ENCODE results near the gene CEACAM1.
"Not testable (repeated sequence)": the region's sequence is repeated elsewhere in the genome, so short reads cannot be mapped to it uniquely, and the experiment has no call there.

Gene CEACAM1

DNA sequence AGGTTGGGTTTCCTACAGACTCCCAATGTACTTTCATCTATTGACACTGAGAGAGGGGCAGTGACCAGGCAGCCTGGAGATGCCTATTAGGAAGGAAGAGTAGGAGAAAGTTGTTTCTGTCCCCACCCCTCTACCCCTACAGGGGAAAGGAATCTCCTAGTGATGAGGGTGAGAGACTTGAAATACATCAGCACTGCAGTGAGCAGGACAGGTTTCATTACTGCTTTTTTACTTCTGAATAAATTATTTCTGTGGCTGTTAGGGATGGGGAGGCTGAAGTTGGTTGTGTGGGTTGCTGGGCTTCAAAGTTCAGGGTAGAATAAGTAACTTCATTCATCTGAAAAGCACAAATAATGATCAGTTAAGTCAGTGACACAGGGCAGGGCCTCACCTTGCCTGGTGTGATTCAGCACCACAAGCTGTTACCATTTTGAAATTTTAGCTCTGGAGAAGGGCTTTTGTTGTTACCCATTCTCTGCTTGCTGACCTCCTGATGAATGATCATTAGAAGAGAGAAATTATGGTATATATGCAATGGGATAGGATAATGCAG is 19.3 kb downstream of the CEACAM1 start:
- DNase-seq: no peak

DNA sequence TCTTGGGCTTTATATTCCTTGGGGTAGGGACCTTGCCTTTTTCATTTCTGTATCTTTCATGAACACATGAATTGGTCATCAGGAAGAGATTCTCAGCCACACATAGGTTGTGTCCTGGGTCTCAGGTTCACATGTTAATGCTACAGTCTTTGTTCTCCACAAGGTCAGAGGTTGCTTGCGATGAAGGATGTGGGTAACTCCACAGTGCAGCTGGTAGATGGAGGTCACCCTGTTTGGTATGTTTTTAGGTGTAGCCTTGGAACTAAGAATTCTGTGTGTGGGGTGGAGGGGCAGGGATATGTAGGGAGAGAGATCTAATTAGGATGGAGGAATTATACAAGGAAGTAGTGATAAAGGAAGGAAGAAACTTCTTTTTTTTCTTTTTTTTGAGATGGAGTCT is 23.2 kb downstream of the CEACAM1 start:
- DNase-seq: no peak

- no peak for DNase-seq
Observed at GRCh38 chr19:42501733-42502132, 26.5 kb downstream of the CEACAM1 start.

GRCh38 chr19:42501243-42501642 is 27.0 kb downstream of the CEACAM1 start:
- DNase-seq: not testable (repeated sequence)

GRCh38 chr19:42498169-42498757 is 30.0 kb downstream of the CEACAM1 start:
- no peak for DNase-seq

GRCh38 chr19:42497492-42498168 is 30.7 kb downstream of the CEACAM1 start:
- no peak for DNase-seq

- DNase-seq: no peak
Observed at GRCh38 chr19:42496460-42497133, 31.7 kb downstream of the CEACAM1 start.

GRCh38 chr19:42495663-42496062 is 32.6 kb downstream of the CEACAM1 start:
- no peak for DNase-seq

DNA sequence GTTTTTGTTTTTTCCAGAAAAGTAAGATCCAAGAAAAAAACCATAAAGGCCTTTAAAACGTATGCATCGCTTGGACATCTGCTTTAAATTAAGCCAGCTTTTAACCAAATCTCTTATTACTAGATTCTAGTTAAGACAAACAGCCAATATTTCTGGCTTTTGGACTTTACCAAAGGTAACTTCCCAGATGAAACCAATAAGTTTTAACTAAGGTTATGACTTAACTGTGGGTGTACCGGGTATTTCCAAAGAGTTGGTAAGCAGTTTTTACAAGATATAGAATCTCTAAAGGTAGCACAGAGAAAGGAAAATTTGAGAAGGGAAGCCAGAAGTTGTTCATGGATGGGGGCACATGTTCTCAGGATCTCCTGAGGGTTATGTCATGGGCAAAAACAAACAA is 34.0 kb downstream of the CEACAM1 start:
- no peak for DNase-seq

DNA sequence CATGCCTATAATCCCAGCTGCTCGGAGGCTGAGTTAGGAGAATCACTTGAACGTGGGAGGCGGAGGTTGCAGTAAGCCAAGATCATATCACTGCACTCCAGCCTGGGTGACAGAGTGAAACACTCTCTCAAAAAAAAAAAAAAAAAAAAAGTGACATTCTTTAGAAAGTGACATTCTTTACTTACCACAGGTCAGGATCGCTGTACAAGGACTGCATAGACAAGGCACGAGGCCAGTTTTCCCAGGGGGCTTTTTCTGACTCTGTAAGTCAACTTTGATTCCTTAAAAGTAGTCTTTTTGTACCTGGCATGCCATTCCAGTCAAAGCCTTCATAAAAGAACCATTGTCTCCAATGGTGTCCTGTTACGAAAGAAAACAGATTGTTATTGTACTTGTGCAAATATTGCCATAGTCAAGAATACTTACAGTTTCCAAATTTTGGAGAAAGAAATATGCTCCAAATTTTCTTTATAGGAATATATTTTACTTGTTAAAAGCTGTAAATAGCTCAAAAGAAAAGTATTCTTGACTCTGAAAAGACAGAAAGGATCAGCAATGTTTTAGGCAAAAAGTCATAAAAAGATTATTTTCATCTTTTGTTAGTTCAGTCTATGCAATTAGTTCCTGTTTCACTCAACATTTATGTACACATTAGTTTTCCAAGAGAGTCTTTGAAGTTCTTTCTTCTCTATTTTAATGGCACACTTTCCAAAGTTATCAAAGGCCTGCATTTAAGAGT is 39.3 kb downstream of the CEACAM1 start:
- DNase-seq: no peak

- DNase-seq: no peak
Observed at GRCh38 chr19:42487798-42488178, 40.5 kb downstream of the CEACAM1 start.

- no peak for DNase-seq
Observed at GRCh38 chr19:42487032-42487797, 41.1 kb downstream of the CEACAM1 start.

DNA sequence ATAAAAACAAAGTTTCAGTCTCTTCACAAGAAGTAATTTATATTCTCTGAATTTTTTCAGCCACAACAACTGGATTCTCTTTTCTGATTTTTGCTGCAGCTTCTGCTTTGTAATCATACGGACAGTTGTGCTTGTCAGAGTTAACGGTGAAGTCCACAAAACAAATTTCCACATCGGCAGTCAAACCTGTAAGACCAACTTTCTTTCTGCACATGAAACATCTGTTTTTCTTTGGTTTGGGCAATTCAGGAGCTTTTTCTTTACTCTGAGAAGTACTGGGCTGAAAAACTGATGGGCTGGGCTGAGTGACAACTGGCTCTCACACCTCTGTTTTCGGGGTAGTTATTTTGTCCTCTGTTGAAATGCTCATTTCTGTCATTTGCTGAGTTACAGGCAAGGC is 43.2 kb downstream of the CEACAM1 start:
- DNase-seq: not testable (repeated sequence)

DNA sequence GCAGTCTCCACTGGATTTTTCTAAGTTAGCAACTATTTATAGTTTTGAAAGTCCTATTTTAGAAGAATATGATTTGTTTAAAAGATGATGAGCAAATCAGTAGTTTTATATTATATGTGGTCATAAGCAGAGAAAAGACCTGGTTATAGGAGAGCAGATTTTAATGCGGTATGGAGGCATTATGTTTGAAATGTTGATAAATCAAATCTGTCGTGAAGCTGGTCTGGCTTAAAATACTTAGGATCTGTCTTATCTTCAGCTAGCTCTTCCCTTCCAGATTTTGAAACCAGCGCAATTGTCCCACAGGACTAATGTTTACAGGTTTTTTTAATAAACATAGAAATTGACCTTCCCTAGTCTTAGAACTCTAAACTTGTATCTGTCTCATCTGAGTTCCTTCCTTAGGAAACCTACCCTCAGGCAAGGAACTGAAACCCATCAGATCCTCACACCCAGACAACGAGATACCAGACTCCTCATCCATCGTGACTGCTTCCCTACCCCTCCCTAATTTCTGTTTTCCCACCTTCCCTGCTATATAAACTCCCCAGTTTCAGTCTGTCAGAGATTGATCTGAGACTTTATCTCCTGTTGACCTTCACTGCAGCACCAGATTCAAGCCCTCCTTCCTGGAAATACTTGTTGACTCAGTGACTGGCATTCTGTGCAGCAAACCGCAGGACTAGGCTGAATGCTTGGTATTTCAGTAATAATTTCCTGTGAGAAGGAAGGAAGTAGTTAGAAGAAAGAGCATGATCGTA is 47.8 kb downstream of the CEACAM1 start:
- DNase-seq: no peak

- DNase-seq: no peak
Observed at GRCh38 chr19:42479736-42480135, 48.5 kb downstream of the CEACAM1 start.

DNA sequence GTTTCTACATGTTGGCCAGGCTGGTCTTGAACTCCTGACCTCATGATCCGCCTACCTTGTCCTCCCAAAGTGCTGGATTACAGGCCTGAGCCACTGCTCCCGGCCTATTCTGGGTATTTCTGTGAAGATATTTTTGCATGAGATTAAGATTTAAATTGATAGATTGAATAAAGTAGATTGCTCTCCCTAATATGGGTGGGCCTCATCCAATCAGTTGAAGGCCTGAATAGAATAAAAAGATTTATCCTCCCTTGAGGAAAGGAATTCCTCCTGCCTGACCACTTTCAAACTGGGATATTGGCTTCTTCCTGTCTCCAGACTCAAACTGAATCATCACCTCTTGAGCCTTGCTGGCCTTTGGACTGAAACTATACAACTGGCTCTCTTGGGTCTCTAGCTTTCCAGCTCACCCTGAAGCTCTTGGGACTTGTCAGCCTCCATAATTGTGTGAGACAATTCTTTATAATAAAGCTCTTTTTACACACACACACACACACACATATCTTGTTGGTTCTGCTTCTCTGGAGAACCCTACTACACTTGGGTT is 49.4 kb downstream of the CEACAM1 start:
- no peak for DNase-seq

- DNase-seq: no peak
Observed at GRCh38 chr19:42477933-42478332, 50.3 kb downstream of the CEACAM1 start.

DNA sequence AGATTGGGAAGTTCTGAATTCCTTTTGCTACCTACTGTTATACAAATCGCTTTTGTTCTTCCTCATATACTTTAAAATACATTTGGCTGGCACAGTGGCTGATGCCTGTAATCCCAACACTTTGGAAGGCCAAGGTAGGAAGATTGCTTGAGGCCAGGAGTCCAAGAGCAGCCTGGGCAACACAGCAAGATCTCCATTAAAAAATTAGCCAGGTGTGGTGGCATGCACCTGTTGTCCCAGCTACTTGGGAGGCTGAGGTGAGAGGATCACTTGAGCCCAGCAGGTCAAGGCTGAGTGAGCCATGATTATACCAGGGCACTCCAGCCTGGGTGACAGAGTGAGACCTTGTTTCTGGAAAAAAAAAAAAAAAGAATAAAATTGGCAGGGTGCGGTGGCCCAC is 51.2 kb downstream of the CEACAM1 start:
- DNase-seq: no peak

GRCh38 chr19:42475366-42475765 is 52.9 kb downstream of the CEACAM1 start:
- DNase-seq: no peak

- no peak for DNase-seq
Observed at GRCh38 chr19:42474743-42475142, 53.5 kb downstream of the CEACAM1 start.

DNA sequence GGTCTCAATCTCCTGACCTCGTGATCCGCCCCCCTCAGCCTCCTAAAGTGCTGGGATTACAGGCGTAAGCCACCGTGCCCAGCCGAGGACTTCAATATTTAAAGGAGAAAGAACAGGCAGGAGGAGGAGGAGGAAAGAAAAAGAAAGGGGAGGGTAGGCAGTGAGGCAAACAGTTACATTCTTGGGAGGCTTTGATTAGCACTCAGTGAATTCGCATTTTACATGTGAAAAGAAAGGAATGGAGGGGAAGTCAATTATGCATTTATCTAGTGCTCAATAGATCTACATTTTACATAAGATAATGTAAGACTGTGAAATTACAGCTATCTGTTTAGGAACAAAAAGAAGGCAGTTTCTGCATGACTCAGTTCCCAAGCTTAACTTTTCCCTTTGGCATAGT is 54.6 kb downstream of the CEACAM1 start:
- no peak for DNase-seq
